ENCODE data around the gene PPM1G. TPM values are rescaled to one million over a fixed set of nuclear protein-coding genes. Genes with fewer than 3 reads are reported as not detected.
A peak's percentile ranks its signal among the peaks of the same experiment; 100 is the strongest.

The PPM1G gene
- polyA plus RNA-seq, 1 of the 3 experiments (the other 2 are of a cell fraction): 113 TPM

- TF ChIP-seq ZBTB33 (IDR thresholded peaks at IDR 0.05; ENCODE audit: borderline replicate concordance, low read depth): no peak
- no peak for TF ChIP-seq RAD21 (IDR thresholded peaks at IDR 0.05; ENCODE audit: low read length)
- no peak for TF ChIP-seq YY1 (IDR thresholded peaks at IDR 0.05; ENCODE audit: low read depth)
These were observed 33.1 kb downstream of the PPM1G start (continued) for GRCh38 chr2:27376151-27376865.

DNA sequence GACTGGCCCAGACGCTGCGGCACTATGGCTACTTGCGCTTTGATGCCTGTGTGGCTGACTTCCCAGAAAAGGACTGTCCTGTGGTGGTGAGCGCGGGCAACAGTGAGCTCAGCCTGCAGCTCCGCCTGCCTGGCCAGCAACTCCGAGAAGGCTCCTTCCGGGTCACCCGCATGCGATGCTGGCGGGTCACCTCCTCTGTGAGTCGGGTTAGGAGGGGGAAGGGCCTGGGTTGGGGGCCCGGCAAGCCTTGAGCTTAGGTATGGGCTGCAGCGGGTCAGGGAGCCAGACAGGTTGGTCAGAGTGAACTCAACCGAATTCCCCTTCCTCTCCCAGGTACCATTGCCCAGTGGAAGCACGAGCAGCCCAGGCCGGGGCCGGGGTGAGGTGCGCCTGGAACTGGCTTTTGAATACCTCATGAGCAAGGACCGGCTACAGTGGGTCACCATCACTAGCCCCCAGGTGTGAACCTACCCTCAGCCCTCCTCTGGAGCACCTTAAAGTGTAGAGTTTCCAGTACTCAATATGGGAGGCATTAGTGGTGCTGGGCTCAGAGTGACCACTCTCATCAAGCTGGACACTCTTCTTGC, 33.8 kb downstream of the PPM1G start:
- peaks cover 4% of the 10 kb centered on the region for H4K20me1 ChIP-seq (ENCODE audit: insufficient read depth)
- ChIA-PET CTCF (interaction anchor here (1.1 kb wide), 1 partner anchor 288 kb away, joined by 3 read pairs; no protein-coding TSS in a partner anchor), POLR2A (interaction anchor here (1.1 to 2.3 kb wide), 2 partner anchors 19 to 53 kb away, joined by 4 to 7 read pairs; partner anchors contain the start of genes GTF3C2 and NRBP1)
- WGBS (ENCODE audit: low lambda C conversion rate): 98% methylated on average over 18 of the region's 20 CpGs
- H3K27me3 ChIP-seq (ENCODE audit: insufficient read depth): no peaks in the 10 kb centered on the region
- H3K4me2 ChIP-seq: no peak overlapping the region
- H3K9me3 ChIP-seq: no peaks in the 10 kb centered on the region
- H3F3A ChIP-seq (replicated peaks; ENCODE audit: insufficient read depth): peaks cover 8% of the 10 kb centered on the region
- H3K27ac ChIP-seq (ENCODE audit: low read depth in 2 of 2, low read length in 1 of 2): peak overlapping the region in 1 of 2 experiments; percentile 25; a peak in 1 of 4 replicates
- no peak overlapping the region for H3K9ac ChIP-seq
- TF ChIP-seq YY1 (IDR thresholded peaks at IDR 0.05; ENCODE audit: low read depth) (no peak), CHD2 (IDR thresholded peaks at IDR 0.05; ENCODE audit: low read length, partially characterized antibody) (no peak), ZBTB33 (IDR thresholded peaks at IDR 0.05; ENCODE audit: borderline replicate concordance, low read depth) (no peak), TEAD4 (IDR thresholded peaks at IDR 0.05; ENCODE audit: borderline replicate concordance, insufficient read depth) (no peak), SMC3 (IDR thresholded peaks at IDR 0.05; ENCODE audit: low read depth, low read length) (no peak), IRF3 (IDR thresholded peaks at IDR 0.05; ENCODE audit: low read depth, low read length) (no peak), RAD21 (IDR thresholded peaks at IDR 0.05; ENCODE audit: low read length) (no peak), MXI1 (IDR thresholded peaks at IDR 0.05; ENCODE audit: low read depth, low read length) (no peak), NRF1 (IDR thresholded peaks at IDR 0.05; ENCODE audit: low read depth, low read length) (no peak), RCOR1 (IDR thresholded peaks at IDR 0.05; ENCODE audit: low read length) (no peak), FOXJ3 (CRISPR knock-in tag; IDR thresholded peaks at IDR 0.05) (no peak), EP300 (IDR thresholded peaks at IDR 0.05; ENCODE audit: borderline replicate concordance in 1 of 2, low read depth in 1 of 2, low read length in 1 of 2) (no peak), POLR2AphosphoS5 (IDR thresholded peaks at IDR 0.05; ENCODE audit: low read depth, low read length) (no peak)
- TF ChIP-seq, protein P1, sequence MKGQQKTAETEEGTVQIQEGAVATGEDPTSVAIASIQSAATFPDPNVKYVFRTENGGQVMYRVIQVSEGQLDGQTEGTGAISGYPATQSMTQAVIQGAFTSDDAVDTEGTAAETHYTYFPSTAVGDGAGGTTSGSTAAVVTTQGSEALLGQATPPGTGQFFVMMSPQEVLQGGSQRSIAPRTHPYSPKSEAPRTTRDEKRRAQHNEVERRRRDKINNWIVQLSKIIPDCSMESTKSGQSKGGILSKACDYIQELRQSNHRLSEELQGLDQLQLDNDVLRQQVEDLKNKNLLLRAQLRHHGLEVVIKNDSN (IDR thresholded peaks at IDR 0.05; ENCODE audit: borderline replicate concordance, low read depth): no peak
- H3K4me3 ChIP-seq (ENCODE audit: low read depth in 2 of 2, low read length in 1 of 2): no peak overlapping the region
- peaks cover 20 to 55% of the 10 kb centered on the region in 2 experiments; a peak in 3 of 4 replicates for H3K4me1 ChIP-seq (ENCODE audit: control insufficient read depth in 1 of 2, insufficient read depth in 2 of 2, low read depth in 1 of 2, low read length in 1 of 2)
- H2AFZ ChIP-seq (ENCODE audit: low read depth): no peak overlapping the region
- no peaks in the 10 kb centered on the region for H3K9me2 ChIP-seq
- DNase-seq: peak; percentile 38
- H3K79me2 ChIP-seq (ENCODE audit: insufficient read depth): peaks cover 74% of the 10 kb centered on the region
- H3K36me3 ChIP-seq (replicated peaks in 1 of 2; ENCODE audit: control insufficient read depth in 1 of 2, insufficient read depth in 2 of 2, low read length in 1 of 2): peaks cover 40 to 72% of the 10 kb centered on the region in 2 experiments
